H1 (cell line): ENCODE measurements around the gene MATN1. TPM values are rescaled to one million over a fixed set of nuclear protein-coding genes. Genes with fewer than 3 reads are reported as not detected.

Experiments
- CTCF ChIA-PET: fragments of 300-600 bp; sonication (Branson Sonifier 250); formaldehyde crosslinking; loops from one replicate; lab custom pipeline; 2021; ENCODE audit not compliant: partially characterized antibody; lab: Charles Lee
- POLR2A ChIA-PET: fragments of 300-600 bp; sonication (Branson Sonifier 250); formaldehyde crosslinking; loops from one replicate; lab custom pipeline; 2021; ENCODE audit warnings: inconsistent platforms; ENCODE audit not compliant: partially characterized antibody; lab: Charles Lee
- DNase-seq, 2 experiments: peaks; one replicate each; pipeline versions ENCODE4 v3.0.0 to v3.0.0-alpha.2; 2010 to 2022; ENCODE audit warnings: low spot score in 2 of 2, low read depth in 1 of 2, mixed read lengths in 1 of 2
- FAIRE-seq: peaks from 2 replicates; lab custom pipeline; 2011; peaks lifted over from hg19 to GRCh38; lab: Jason Lieb, UNC
- H2AFZ ChIP-seq: 2 replicates; pipeline ENCODE4 v1.8.1; 2012; ENCODE audit warnings: low read length, inconsistent platforms
- H2AK5ac ChIP-seq: 2 replicates; pipeline ENCODE4 v1.6.1; 2013; ENCODE audit warnings: low read depth, low read length
- H2BK120ac ChIP-seq: replicated peaks from 2 replicates; pipeline ENCODE3; 2013; ENCODE audit warnings: low read depth, low read length, inconsistent platforms
- H2BK12ac ChIP-seq: 2 replicates; pipeline ENCODE4 v1.6.1; 2013; ENCODE audit warnings: low read depth, low read length
- H2BK15ac ChIP-seq: 2 replicates; pipeline ENCODE4 v1.6.1; 2013; ENCODE audit warnings: low read length
- H2BK20ac ChIP-seq: 2 replicates; pipeline ENCODE4 v1.6.1; 2013; ENCODE audit warnings: low read length
- H2BK5ac ChIP-seq: 2 replicates; pipeline ENCODE4 v1.6.1; 2013; ENCODE audit warnings: low read depth, low read length
- H3K14ac ChIP-seq: 2 replicates; pipeline ENCODE4 v1.6.1; 2013; ENCODE audit warnings: inconsistent platforms; ENCODE audit not compliant: insufficient read length
- H3K18ac ChIP-seq: 2 replicates; pipeline ENCODE4 v1.6.1; 2013; ENCODE audit warnings: low read length; ENCODE audit errors: extremely low read depth
- H3K23ac ChIP-seq: 2 replicates; pipeline ENCODE4 v1.6.1; 2013; ENCODE audit warnings: inconsistent platforms; ENCODE audit not compliant: insufficient read length
- H3K23me2 ChIP-seq: 2 replicates; pipeline ENCODE4 v1.6.1; 2013; ENCODE audit warnings: low read depth, low read length
- H3K27ac ChIP-seq: 2 replicates; pipeline ENCODE4 v1.6.1; 2011; ENCODE audit warnings: low read depth, low read length, inconsistent platforms
- H3K27me3 ChIP-seq, 4 experiments: replicated peaks in 1 of 4; 1 replicate in 1 of 4; 2 replicates in 3 of 4; pipeline versions ENCODE4 v1.6.1 to v1.8.1; 2011 to 2013; ENCODE audit warnings: low read length in 3 of 4, mild to moderate bottlenecking in 3 of 4, inconsistent platforms in 2 of 4, mixed read lengths in 2 of 4, moderate library complexity in 1 of 4; ENCODE audit not compliant: control insufficient read depth in 3 of 4, insufficient read depth in 3 of 4; ENCODE audit errors: extremely low read depth in 1 of 4
- H3K36me3 ChIP-seq, 4 experiments: 2 replicates each; pipeline versions ENCODE4 v1.6.1 to v1.8.1; 2011 to 2013; ENCODE audit warnings: mild to moderate bottlenecking in 4 of 4, low read length in 3 of 4, moderate library complexity in 2 of 4, control low read depth in 1 of 4, inconsistent platforms in 1 of 4; ENCODE audit not compliant: insufficient read depth in 4 of 4, control insufficient read depth in 2 of 4
- H3K4ac ChIP-seq: replicated peaks from 2 replicates; pipeline ENCODE3; 2013; ENCODE audit warnings: low read length, low read depth, mixed read lengths, inconsistent platforms; ENCODE audit not compliant: insufficient read length
- H3K4me1 ChIP-seq, 4 experiments: replicated peaks in 1 of 4; 1 replicate in 1 of 4; 2 replicates in 3 of 4; pipeline versions ENCODE4 v1.6.1 to v1.8.1; 2011 to 2013; ENCODE audit warnings: low read length in 3 of 4, inconsistent platforms in 2 of 4, mixed read lengths in 1 of 4; ENCODE audit not compliant: insufficient read depth in 4 of 4, control insufficient read depth in 3 of 4
- H3K4me2 ChIP-seq, 2 experiments: 2 replicates each; pipeline versions ENCODE4 v1.6.1 to v1.8.1; 2011 to 2013; ENCODE audit warnings: low read depth in 2 of 2, low read length in 2 of 2, control low read depth in 1 of 2, inconsistent platforms in 1 of 2, mild to moderate bottlenecking in 1 of 2; ENCODE audit not compliant: insufficient read depth in 1 of 2
- H3K4me3 ChIP-seq, 4 experiments: fragments of 200-600, 300-600 bp in 1 of 4; sonication (generic), shearing (Covaris generic), sonication (Bioruptor Twin) in 1 of 4; 2 replicates each; pipeline versions ENCODE4 v1.5.1 to v1.8.1; 2011 to 2016; ENCODE audit warnings: low read length in 4 of 4, low read depth in 3 of 4, control low read depth in 2 of 4, inconsistent platforms in 2 of 4, mild to moderate bottlenecking in 2 of 4, mixed read lengths in 1 of 4, moderate library complexity in 1 of 4; ENCODE audit not compliant: insufficient read depth in 2 of 4; ENCODE audit errors: extremely low read depth in 1 of 4
- H3K56ac ChIP-seq: replicated peaks from 2 replicates; pipeline ENCODE3; 2013; ENCODE audit warnings: low read depth, mild to moderate bottlenecking, mixed read lengths, low read length, inconsistent platforms; ENCODE audit not compliant: insufficient read length
- H3K79me1 ChIP-seq: 2 replicates; pipeline ENCODE4 v1.6.1; 2013; ENCODE audit warnings: low read depth, low read length, control low read depth
- H3K79me2 ChIP-seq, 2 experiments: 2 replicates each; pipeline versions ENCODE4 v1.6.1 to v1.8.1; 2012 to 2013; ENCODE audit warnings: low read length in 2 of 2, mild to moderate bottlenecking in 2 of 2, inconsistent platforms in 1 of 2; ENCODE audit not compliant: insufficient read depth in 2 of 2, control insufficient read depth in 1 of 2
- H3K9ac ChIP-seq, 4 experiments: replicated peaks in 1 of 4; 1 replicate in 1 of 4; 2 replicates in 3 of 4; pipeline versions ENCODE4 v1.6.1 to v1.8.1; 2011 to 2013; ENCODE audit warnings: low read depth in 3 of 4, low read length in 3 of 4, control low read depth in 2 of 4, mild to moderate bottlenecking in 2 of 4, moderate library complexity in 2 of 4, inconsistent platforms in 1 of 4; ENCODE audit errors: extremely low read depth in 1 of 4
- H3K9me3 ChIP-seq, 2 experiments: 2 replicates each; pipeline versions ENCODE4 v1.6.1 to v1.8.1; 2012 to 2013; ENCODE audit warnings: mild to moderate bottlenecking in 2 of 2, moderate library complexity in 2 of 2, control low read depth in 1 of 2, inconsistent platforms in 1 of 2, low read depth in 1 of 2, low read length in 1 of 2, mixed read lengths in 1 of 2; ENCODE audit not compliant: insufficient read depth in 2 of 2
- H4K20me1 ChIP-seq, 2 experiments: replicated peaks in 1 of 2; 2 replicates each; pipeline versions ENCODE3 to v1.8.1; 2011 to 2013; ENCODE audit warnings: inconsistent platforms in 2 of 2, low read length in 2 of 2, mild to moderate bottlenecking in 1 of 2; ENCODE audit not compliant: insufficient read depth in 2 of 2, control insufficient read depth in 1 of 2
- H4K5ac ChIP-seq: 2 replicates; pipeline ENCODE4 v1.6.1; 2013; ENCODE audit warnings: low read length, low read depth, mixed read lengths, inconsistent platforms; ENCODE audit not compliant: insufficient read length
- H4K8ac ChIP-seq: 2 replicates; pipeline ENCODE4 v1.8.0; 2013; ENCODE audit warnings: mild to moderate bottlenecking, moderate library complexity, low read length, inconsistent platforms; ENCODE audit not compliant: insufficient read depth; ENCODE audit errors: extremely low read depth
- H4K91ac ChIP-seq: replicated peaks from 2 replicates; pipeline ENCODE3; 2013; ENCODE audit warnings: low read length, mixed read lengths, inconsistent platforms; ENCODE audit not compliant: insufficient read length
- JUND ChIP-seq: IDR thresholded peaks from 2 replicates; pipeline ENCODE4 v1.6.1; 2011; ENCODE audit warnings: mild to moderate bottlenecking, improper control_type of control experiment, low read length
- NANOG ChIP-seq: IDR thresholded peaks from 2 replicates; pipeline ENCODE4 v1.6.1; 2011; ENCODE audit warnings: low read length, low read depth, mild to moderate bottlenecking, inconsistent platforms; ENCODE audit not compliant: insufficient read depth, poor library complexity, severe bottlenecking
- NRF1 ChIP-seq: IDR thresholded peaks from 2 replicates; pipeline ENCODE4 v1.6.1; 2011; ENCODE audit warnings: mild to moderate bottlenecking, low read depth, low read length, improper control_type of control experiment
- POU5F1 ChIP-seq: IDR thresholded peaks from 2 replicates; pipeline ENCODE4 v1.6.1; 2011; ENCODE audit warnings: low read depth, mild to moderate bottlenecking, low read length, moderate library complexity
- RBBP5 ChIP-seq: IDR thresholded peaks from 2 replicates; pipeline ENCODE4 v1.7.1; 2012; ENCODE audit warnings: low read depth, mild to moderate bottlenecking, inconsistent platforms, low read length, moderate library complexity, borderline replicate concordance
- RNF2 ChIP-seq: fragments of 200-900, 300-1000 bp; sonication (generic); IDR thresholded peaks from 2 replicates; pipeline ENCODE4 v1.7.1; 2016; ENCODE audit warnings: borderline replicate concordance, low read depth, mild to moderate bottlenecking, antibody characterized with exemption, low read length; ENCODE audit not compliant: poor library complexity, severe bottlenecking; ENCODE audit errors: missing control alignments
- SRF ChIP-seq: IDR thresholded peaks from 2 replicates; pipeline ENCODE4 v1.6.1; 2011; ENCODE audit warnings: mild to moderate bottlenecking, low read depth, low read length, moderate library complexity
- WGBS, 2 experiments: shearing (Covaris generic) in 1 of 2; methylation state at CpG; one replicate each; pipeline versions ENCODE4 v1.1.6 to v1.1.7; 2013 to 2015; ENCODE audit warnings: low lambda C conversion rate in 2 of 2, mixed read lengths in 2 of 2, inconsistent platforms in 1 of 2, low coverage in 1 of 2, missing lambda C conversion rate in 1 of 2; ENCODE audit not compliant: insufficient replicate concordance in 2 of 2, insufficient coverage in 1 of 2, insufficient read length in 1 of 2; ENCODE audit errors: extremely low coverage in 1 of 2, missing lambda C conversion rate in 1 of 2; 5-methylcytosine and 5-hydroxymethylcytosine counted together
- polyA plus RNA-seq, 7 experiments: library from polyadenylated mRNA; depleted of rRNA in 3 of 7; stranded (reverse) in 5 of 7; unstranded in 2 of 7; fragments of >200 nt in 5 of 7; fragments of 200-250 nt in 2 of 7; gene quantifications; 1 replicate in 5 of 7; 2 replicates in 1 of 7; 4 replicates in 1 of 7; pipeline versions ENCODE4 v1.2.1 to v1.2.3, GENCODE V29; 2011 to 2013; ENCODE audit warnings: missing spikeins in 2 of 7, mixed read lengths in 2 of 7
- total RNA-seq: library from RNA; stranded (reverse); fragmentation: NEBNext Ultra II Directional; extraction: Animal tissue kit (Norgen Biotek cat#: 25700); gene quantifications from 2 replicates; pipeline ENCODE4 v1.2.1, GENCODE V29; 2021

Gene MATN1
- total and polyA plus RNA-seq, 2 of the 8 experiments (the other 6 are each of a cell fraction or from before 2014, with no cell fraction given), result 0.12 to 0.28 TPM

DNA sequence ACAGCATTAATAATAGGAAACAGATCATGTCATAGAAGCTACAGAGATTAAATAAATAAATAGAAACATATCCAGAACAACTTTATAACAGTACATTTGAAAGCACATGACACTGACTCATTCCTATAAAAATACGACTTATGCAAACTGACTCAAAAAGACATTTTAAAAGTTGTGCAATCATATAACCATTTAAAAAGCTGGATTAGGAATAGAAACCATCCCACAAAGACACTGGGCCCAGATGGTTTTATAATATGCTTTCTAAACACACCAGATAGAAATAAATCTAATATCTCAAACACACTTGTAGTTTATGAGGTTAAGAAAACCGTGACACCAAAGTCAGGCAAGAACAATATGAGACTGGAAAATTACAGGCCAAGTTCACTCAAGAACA lies 47.6 kb downstream of the MATN1 start:
- H4K20me1 ChIP-seq, result no peaks in the 10 kb centered on the region
- WGBS, 2 experiments, result 64% methylated on average over 2 of the region's 2 CpGs; no CpG with 5 or more reads in 1 of the 2 experiments
- ChIA-PET POLR2A (interaction anchor here (0.8 kb wide), 1 partner anchor 9 kb away, joined by 3 read pairs; no protein-coding TSS in a partner anchor), CTCF (interaction anchor here (1.1 to 2.6 kb wide), 5 partner anchors 10 to 295 kb away, joined by 3 to 13 read pairs (median 5); no protein-coding TSS in a partner anchor)
- H4K8ac ChIP-seq, result no peak overlapping the region
- no peaks in the 10 kb centered on the region for H3K4me1 ChIP-seq
- H3K36me3 ChIP-seq, result no peaks in the 10 kb centered on the region
- no peaks in the 10 kb centered on the region for H3K23me2 ChIP-seq
- no peak overlapping the region for H3K23ac ChIP-seq
- no peak overlapping the region for H4K91ac ChIP-seq
- H2BK120ac ChIP-seq, result no peak overlapping the region
- H3K9ac ChIP-seq, result no peak overlapping the region
- no peak for TF ChIP-seq POU5F1
- TF ChIP-seq JUND, result no peak
- no peak for TF ChIP-seq NRF1
- no peak for TF ChIP-seq RBBP5
- TF ChIP-seq RNF2, result no peak
- no peak for TF ChIP-seq SRF
- no peak for TF ChIP-seq NANOG
- no peak overlapping the region for H2BK12ac ChIP-seq
- no peak overlapping the region for H3K18ac ChIP-seq
- no peak overlapping the region for H3K56ac ChIP-seq
- no peak overlapping the region for H4K5ac ChIP-seq
- FAIRE-seq (no peak), DNase-seq (no peak)
- no peaks in the 10 kb centered on the region for H3K79me2 ChIP-seq
- no peak overlapping the region for H3K4me3 ChIP-seq
- peaks cover 11 to 14% of the 10 kb centered on the region in 2 experiments; a peak in 3 of 4 replicates for H3K9me3 ChIP-seq
- H3K27me3 ChIP-seq, result no peaks in the 10 kb centered on the region
- no peak overlapping the region for H2AFZ ChIP-seq
- H2AK5ac ChIP-seq, result no peak overlapping the region
- no peaks in the 10 kb centered on the region for H3K79me1 ChIP-seq
- no peak overlapping the region for H3K14ac ChIP-seq
- H2BK5ac ChIP-seq, result no peak overlapping the region
- no peak overlapping the region for H2BK15ac ChIP-seq
- H3K4me2 ChIP-seq, result no peak overlapping the region
- H3K4ac ChIP-seq, result no peak overlapping the region
- H3K27ac ChIP-seq, result no peak overlapping the region
- H2BK20ac ChIP-seq, result no peak overlapping the region
